KOPT-K1 (cell line): ENCODE data around the gene MS4A8.
"Not testable (repeated sequence)": the region's sequence is repeated elsewhere in the genome, so short reads cannot be mapped to it uniquely, and the experiment has no call there.

Experiments used
- H3K27ac ChIP-seq: fragments of 200-600 bp; sonication (generic); 2 replicates; pipeline ENCODE4 v1.5.1; 2016; ENCODE audit warnings: antibody characterized with exemption, mild to moderate bottlenecking, low read depth, low read length; ENCODE audit not compliant: poor library complexity, severe bottlenecking
- H3K36me3 ChIP-seq: fragments of 200-600 bp; sonication (generic); 2 replicates; pipeline ENCODE4 v1.5.1; 2017; ENCODE audit warnings: antibody characterized with exemption, mild to moderate bottlenecking, low read length, moderate library complexity; ENCODE audit not compliant: insufficient read depth
- H3K9me3 ChIP-seq: fragments of 200-600 bp; sonication (generic); 2 replicates; pipeline ENCODE4 v1.5.1; 2017; ENCODE audit warnings: antibody characterized with exemption, low read length, mild to moderate bottlenecking; ENCODE audit not compliant: insufficient read depth, poor library complexity, severe bottlenecking

Gene MS4A8

GRCh38 chr11:60748225-60748624, 48.8 kb downstream of the MS4A8 start:
- H3K9me3 ChIP-seq, result peaks cover 5% of the 10 kb centered on the region
- H3K27ac ChIP-seq, result no peak overlapping the region
- no peaks in the 10 kb centered on the region for H3K36me3 ChIP-seq

GRCh38 chr11:60748821-60749220, 49.4 kb downstream of the MS4A8 start:
- H3K36me3 ChIP-seq, result no peaks in the 10 kb centered on the region
- H3K27ac ChIP-seq, result no peak overlapping the region
- peaks cover 5% of the 10 kb centered on the region for H3K9me3 ChIP-seq

- no peaks in the 10 kb centered on the region for H3K36me3 ChIP-seq
- no peaks in the 10 kb centered on the region for H3K9me3 ChIP-seq
- H3K27ac ChIP-seq, result no peak overlapping the region
These were observed 51.5 kb downstream of the MS4A8 start for GRCh38 chr11:60750911-60751310.

GRCh38 chr11:60753309-60753708, 53.9 kb downstream of the MS4A8 start:
- Histone ChIP-seq H3K36me3 (no peaks in the 10 kb centered on the region), H3K27ac (no peak overlapping the region), H3K9me3 (no peaks in the 10 kb centered on the region)

DNA sequence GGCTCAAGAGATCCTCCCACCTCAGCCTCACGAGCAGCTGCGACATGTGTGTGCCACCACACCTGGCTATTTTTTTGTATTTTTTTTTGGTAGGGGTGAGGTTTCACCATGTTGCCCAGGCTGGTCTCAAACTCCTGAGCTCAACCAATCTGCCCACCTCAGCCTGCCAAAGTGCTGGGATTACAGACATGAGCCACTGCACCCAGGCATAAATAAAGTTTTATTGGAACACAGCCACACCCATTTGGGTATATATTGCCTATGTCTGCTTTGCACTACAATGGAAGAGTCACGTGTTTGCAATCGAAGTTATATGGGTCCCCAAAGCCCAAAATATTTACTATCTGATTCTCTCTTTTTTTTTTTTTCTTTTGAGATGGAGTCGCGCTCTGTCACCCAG, 55.5 kb downstream of the MS4A8 start:
- Histone ChIP-seq H3K27ac (no peak overlapping the region), H3K9me3 (no peaks in the 10 kb centered on the region), H3K36me3 (no peaks in the 10 kb centered on the region)

- Histone ChIP-seq H3K9me3 (no peaks in the 10 kb centered on the region), H3K36me3 (no peaks in the 10 kb centered on the region), H3K27ac (no peak within 1 kb of the TSS)
These were observed 57.1 kb downstream of the MS4A8 start, which contains the start of gene MS4A15 for GRCh38 chr11:60756307-60757032. MS4A15 (plus strand) TSS chr11:60756867; CDS start chr11:60763734, 6,867 bp downstream.

DNA sequence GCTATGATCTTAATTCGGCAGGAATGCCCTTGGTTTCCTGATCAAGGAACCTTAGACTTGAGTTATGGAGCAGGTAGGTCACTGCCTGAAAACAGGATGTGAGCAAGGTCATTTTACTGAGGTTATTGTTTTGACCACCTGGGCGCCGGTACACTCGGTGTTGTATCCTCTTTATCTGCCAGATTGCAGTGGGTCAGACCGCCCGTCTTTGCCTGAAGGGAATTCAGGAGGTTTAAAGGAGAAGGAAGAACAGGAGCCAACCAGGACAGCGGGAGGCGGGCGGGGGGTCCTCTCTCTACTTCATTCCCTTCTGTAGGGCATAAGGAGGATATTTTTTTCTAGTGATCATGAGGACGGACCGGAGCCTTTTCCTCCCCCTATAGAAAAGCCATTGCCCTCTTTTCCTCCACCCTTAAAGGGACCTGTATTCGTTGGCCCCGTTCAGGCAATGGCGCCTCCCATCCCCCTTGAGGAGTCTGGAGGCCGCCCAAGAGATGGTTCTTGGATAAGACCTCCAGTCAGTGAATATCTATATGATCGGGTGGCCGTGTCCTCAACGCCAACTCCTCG, 57.9 kb downstream of the MS4A8 start:
- Histone ChIP-seq H3K9me3 (no peaks in the 10 kb centered on the region), H3K36me3 (no peaks in the 10 kb centered on the region)

DNA sequence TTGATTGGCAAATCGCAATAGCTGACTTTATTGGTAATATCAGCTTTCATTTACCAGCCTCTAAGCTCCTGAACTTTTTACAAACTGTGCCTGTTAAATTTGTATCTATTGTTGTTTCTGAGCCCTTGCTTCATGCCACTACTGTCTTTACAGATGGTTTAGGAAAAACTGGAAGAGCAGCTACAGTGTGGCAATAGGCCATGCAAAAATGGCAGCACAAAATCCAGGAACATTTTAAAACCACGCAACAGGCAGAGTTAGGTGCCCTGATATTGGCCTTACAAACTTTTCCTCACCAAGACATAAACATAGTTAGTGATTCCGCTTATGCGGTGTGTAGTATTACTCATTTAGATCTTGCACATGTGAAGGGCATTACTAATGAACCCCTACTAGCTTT, 59.3 kb downstream of the MS4A8 start:
- not testable (repeated sequence) for H3K27ac ChIP-seq, H3K36me3 ChIP-seq, H3K9me3 ChIP-seq

More for the DNA sequence above, 57.9 kb downstream of the MS4A8 start:
- no peak overlapping the region for H3K27ac ChIP-seq

GRCh38 chr11:60759438-60760225, 60.2 kb downstream of the MS4A8 start:
- H3K9me3 ChIP-seq, H3K36me3 ChIP-seq, H3K27ac ChIP-seq: not testable (repeated sequence)

DNA sequence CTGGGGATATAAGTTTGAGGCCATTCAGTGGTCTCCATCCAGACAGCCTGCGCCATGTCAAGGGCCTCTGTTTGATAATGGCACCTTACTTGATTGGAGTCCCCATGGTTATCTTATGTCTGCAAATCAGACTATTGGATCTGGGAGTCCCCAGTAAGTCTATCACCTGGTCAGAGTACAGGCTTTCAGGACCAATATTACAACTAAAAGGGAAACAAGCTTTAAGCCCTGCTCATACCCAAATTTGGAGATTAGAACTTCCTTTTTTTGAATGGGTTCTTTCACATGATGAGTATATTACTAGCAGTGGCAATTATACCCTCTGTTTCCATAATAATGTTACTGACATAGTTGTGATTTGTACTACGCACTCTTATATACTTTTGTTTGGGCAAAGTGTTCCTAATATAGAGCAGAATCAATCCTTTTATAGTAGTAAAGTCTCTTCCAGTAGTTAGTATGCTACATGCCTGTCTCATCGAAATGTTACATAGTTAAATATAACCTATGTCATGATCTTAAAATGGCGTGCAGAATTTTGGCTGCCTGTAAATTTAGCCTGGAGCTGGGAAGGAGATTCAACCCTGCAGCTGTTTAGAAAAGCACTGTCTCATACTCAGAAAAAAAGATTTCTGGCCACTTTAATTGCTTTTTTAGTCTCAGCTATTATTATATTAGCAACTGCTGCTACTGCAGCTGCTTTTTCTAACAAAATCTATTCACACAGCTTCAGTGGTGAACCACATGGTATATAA, 62.2 kb downstream of the MS4A8 start:
- Histone ChIP-seq H3K36me3 (no peaks in the 10 kb centered on the region), H3K9me3 (no peaks in the 10 kb centered on the region), H3K27ac (no peak overlapping the region)

GRCh38 chr11:60762851-60763691, 63.7 kb downstream of the MS4A8 start:
- Histone ChIP-seq H3K36me3 (no peaks in the 10 kb centered on the region), H3K27ac (no peak overlapping the region), H3K9me3 (no peaks in the 10 kb centered on the region)

DNA sequence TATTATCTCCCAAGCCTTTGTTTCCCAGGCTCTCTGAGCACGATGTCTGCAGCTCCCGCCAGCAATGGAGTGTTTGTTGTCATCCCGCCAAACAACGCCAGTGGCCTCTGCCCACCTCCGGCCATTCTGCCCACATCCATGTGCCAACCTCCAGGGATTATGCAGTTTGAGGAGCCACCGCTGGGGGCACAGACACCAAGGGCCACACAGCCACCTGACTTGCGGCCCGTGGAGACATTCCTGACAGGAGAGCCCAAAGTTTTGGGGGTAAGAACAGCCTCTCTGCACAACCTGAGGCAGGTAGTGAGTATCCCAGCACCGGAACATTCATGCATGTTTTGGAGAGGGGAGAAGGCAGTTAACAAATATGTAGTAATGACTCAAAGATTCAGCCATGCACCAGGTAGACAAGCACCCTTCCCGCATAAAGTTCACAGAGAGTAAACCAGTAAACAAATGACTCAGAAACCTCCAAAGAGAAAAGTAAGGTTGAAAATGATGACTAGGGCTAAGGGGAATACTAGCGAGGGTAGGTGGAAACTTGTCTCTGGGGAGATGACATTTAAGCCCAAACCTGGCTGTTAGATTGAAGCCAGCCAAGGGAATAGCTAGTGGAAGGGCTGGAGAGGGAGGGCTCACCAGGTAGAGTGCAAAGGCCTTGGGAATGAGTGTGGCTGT, 64.4 kb downstream of the MS4A8 start:
- Histone ChIP-seq H3K9me3 (no peaks in the 10 kb centered on the region), H3K27ac (no peak overlapping the region), H3K36me3 (no peaks in the 10 kb centered on the region)

DNA sequence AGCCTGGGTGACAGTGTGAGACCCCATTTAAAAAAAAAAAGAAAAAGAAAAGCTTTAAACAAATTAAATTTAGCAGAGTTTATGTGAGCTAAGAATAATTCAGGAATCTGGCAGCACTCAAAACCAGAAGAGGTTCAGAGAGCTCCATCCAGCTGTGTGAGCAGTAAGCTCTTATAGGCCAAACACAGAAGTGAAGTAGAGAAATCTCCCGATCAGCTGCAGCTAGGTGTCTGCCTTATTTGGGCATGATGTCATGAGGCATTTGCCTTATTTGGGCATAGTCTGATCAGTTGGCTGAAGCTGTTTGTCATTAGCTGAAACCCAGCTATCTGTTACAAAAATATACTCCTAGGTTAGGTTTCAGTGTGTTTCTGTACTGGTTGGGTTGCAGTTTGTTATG, 65.5 kb downstream of the MS4A8 start:
- Histone ChIP-seq H3K27ac (no peak overlapping the region), H3K36me3 (no peaks in the 10 kb centered on the region), H3K9me3 (no peaks in the 10 kb centered on the region)

DNA sequence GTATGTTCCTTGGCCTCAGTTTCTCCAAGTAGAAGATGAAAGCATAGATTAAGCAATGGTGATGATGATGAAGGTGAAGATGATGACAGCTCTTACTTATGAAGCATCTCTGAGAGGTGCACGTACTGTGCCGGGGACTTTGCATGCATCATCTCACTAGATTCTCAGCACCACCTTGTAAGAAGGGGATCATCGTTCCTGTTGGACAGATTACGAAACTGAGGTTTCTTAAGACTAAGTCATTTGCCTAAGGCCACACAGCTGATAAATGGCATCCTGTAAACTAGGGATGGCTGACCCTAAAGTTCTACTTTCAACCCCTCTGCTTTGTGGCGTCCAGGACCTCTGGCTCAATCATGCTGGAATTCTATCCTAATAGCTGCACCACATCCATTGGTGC, 65.9 kb downstream of the MS4A8 start:
- Histone ChIP-seq H3K9me3 (no peaks in the 10 kb centered on the region), H3K36me3 (no peaks in the 10 kb centered on the region), H3K27ac (no peak overlapping the region)
